ENCODE measurements around the gene PGBD5.

Gene PGBD5

GRCh38 chr1:230300322-230301301, 125.5 kb downstream of the PGBD5 start:
- DNase-seq (ENCODE audit: low read depth) = no peak
- TF ChIP-seq CTCF (IDR thresholded peaks at IDR 0.05; ENCODE audit: low read length, missing control alignments) = no peak
- no peak overlapping the region for H3K4me3 ChIP-seq (replicated peaks; ENCODE audit: low read depth, low read length)

GRCh38 chr1:230299191-230300006, 126.7 kb downstream of the PGBD5 start:
- no peak for DNase-seq (ENCODE audit: low read depth)
- no peak for TF ChIP-seq CTCF (IDR thresholded peaks at IDR 0.05; ENCODE audit: low read length, missing control alignments)
- H3K4me3 ChIP-seq (replicated peaks; ENCODE audit: low read depth, low read length) = no peak overlapping the region

DNA sequence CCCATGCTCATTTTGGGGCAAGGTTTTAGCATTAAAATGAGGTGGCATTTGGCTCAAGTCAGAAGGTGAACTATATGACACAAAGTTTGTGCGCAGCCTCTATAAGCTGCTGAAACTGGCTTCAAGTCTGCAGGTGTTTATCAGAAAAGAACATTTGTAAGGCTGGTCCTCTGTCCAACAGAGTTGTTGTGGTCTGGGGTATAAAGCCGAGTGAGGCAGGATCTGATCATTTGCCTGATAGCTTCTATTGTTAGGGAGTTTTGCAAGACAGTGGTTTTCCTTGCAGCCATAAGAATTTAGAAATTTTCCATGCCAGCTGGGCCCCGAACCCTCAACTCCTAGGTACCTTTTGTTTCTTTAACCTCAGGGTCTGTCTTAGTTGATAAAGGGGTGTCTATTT, 130.8 kb downstream of the PGBD5 start:
- no peak overlapping the region for H3K4me3 ChIP-seq (replicated peaks; ENCODE audit: low read depth, low read length)
- DNase-seq (ENCODE audit: low read depth) = no peak
- no peak for TF ChIP-seq CTCF (IDR thresholded peaks at IDR 0.05; ENCODE audit: low read length, missing control alignments)

- no peak for DNase-seq (ENCODE audit: low read depth)
- no peak overlapping the region for H3K4me3 ChIP-seq (replicated peaks; ENCODE audit: low read depth, low read length)
- no peak for TF ChIP-seq CTCF (IDR thresholded peaks at IDR 0.05; ENCODE audit: low read length, missing control alignments)
These were observed 132.8 kb downstream of the PGBD5 start for GRCh38 chr1:230293390-230293700.

GRCh38 chr1:230292689-230293389, 133.3 kb downstream of the PGBD5 start:
- no peak for TF ChIP-seq CTCF (IDR thresholded peaks at IDR 0.05; ENCODE audit: low read length, missing control alignments)
- no peak for DNase-seq (ENCODE audit: low read depth)
- H3K4me3 ChIP-seq (replicated peaks; ENCODE audit: low read depth, low read length) = no peak overlapping the region

- no peak overlapping the region for H3K4me3 ChIP-seq (replicated peaks; ENCODE audit: low read depth, low read length)
- TF ChIP-seq CTCF (IDR thresholded peaks at IDR 0.05; ENCODE audit: low read length, missing control alignments) = no peak
- no peak for DNase-seq (ENCODE audit: low read depth)
These were observed 134.2 kb downstream of the PGBD5 start for GRCh38 chr1:230291731-230292620.

Measured in fibroblast of pulmonary artery (primary cell).